HEK293 (cell line): ENCODE measurements around the gene PERM1.

ENCODE experiments used
- FEZF1 ChIP-seq: fragments of 450-650 bp; formaldehyde crosslinking; IDR thresholded peaks from 2 replicates; pipeline ENCODE4 v1.5.1; 2016; ENCODE audit warnings: missing biosample characterization, missing genetic modification characterization
- KLF10 ChIP-seq: fragments of 450-650 bp; IDR thresholded peaks from 2 replicates; pipeline ENCODE4 v1.5.1; 2018; ENCODE audit warnings: missing biosample characterization, mild to moderate bottlenecking, missing genetic modification characterization
- KLF8 ChIP-seq: fragments of 450-650 bp; formaldehyde crosslinking; IDR thresholded peaks from 2 replicates; pipeline ENCODE4 v1.5.1; 2016; ENCODE audit warnings: missing biosample characterization, missing genetic modification characterization
- PRDM1 ChIP-seq: fragments of 450-650 bp; formaldehyde crosslinking; IDR thresholded peaks from 2 replicates; pipeline ENCODE4; 2016; ENCODE audit warnings: missing biosample characterization, missing genetic modification characterization
- SP7 ChIP-seq: fragments of 450-650 bp; formaldehyde crosslinking; IDR thresholded peaks from 2 replicates; pipeline ENCODE4 v1.5.1; 2016; ENCODE audit warnings: missing biosample characterization, missing genetic modification characterization
- ZFHX2 ChIP-seq: fragments of 450-650 bp; formaldehyde crosslinking; conservative IDR thresholded peaks from 2 replicates; pipeline ENCODE4 v1.5.1; 2016; ENCODE audit warnings: missing biosample characterization, missing genetic modification characterization
- ZNF10 ChIP-seq: fragments of 450-650 bp; formaldehyde crosslinking; IDR thresholded peaks from 2 replicates; pipeline ENCODE4 v1.5.1; 2017; ENCODE audit warnings: missing biosample characterization, missing genetic modification characterization
- ZNF239 ChIP-seq: fragments of 450-650 bp; formaldehyde crosslinking; IDR thresholded peaks from 2 replicates; pipeline ENCODE4 v1.5.1; 2016; ENCODE audit warnings: missing biosample characterization, missing genetic modification characterization
- ZNF266 ChIP-seq: fragments of 450-650 bp; formaldehyde crosslinking; IDR thresholded peaks from 2 replicates; pipeline ENCODE4 v1.5.1; 2016; ENCODE audit warnings: missing biosample characterization, missing genetic modification characterization, low read depth
- ZNF302 ChIP-seq: fragments of 450-650 bp; formaldehyde crosslinking; IDR thresholded peaks from 2 replicates; pipeline ENCODE4 v1.5.1; 2016; ENCODE audit warnings: missing biosample characterization, missing genetic modification characterization, low read depth
- ZNF350 ChIP-seq: fragments of 450-650 bp; formaldehyde crosslinking; IDR thresholded peaks from 2 replicates; pipeline ENCODE4 v1.5.0; 2017; ENCODE audit warnings: missing biosample characterization, mild to moderate bottlenecking, missing genetic modification characterization
- ZNF416 ChIP-seq: fragments of 450-650 bp; formaldehyde crosslinking; IDR thresholded peaks from 2 replicates; pipeline ENCODE4 v1.5.1; 2016; ENCODE audit warnings: missing biosample characterization, missing genetic modification characterization
- ZNF48 ChIP-seq: fragments of 450-650 bp; formaldehyde crosslinking; IDR thresholded peaks from 2 replicates; pipeline ENCODE4 v1.5.1; 2016; ENCODE audit warnings: missing biosample characterization, missing genetic modification characterization
- ZNF501 ChIP-seq: fragments of 450-650 bp; formaldehyde crosslinking; IDR thresholded peaks from 2 replicates; pipeline ENCODE4 v1.5.1; 2016; ENCODE audit warnings: missing biosample characterization, missing genetic modification characterization
- ZNF514 ChIP-seq: fragments of 450-650 bp; formaldehyde crosslinking; IDR thresholded peaks from 2 replicates; pipeline ENCODE4 v1.5.1; 2016; ENCODE audit warnings: missing biosample characterization, missing genetic modification characterization
- ZNF544 ChIP-seq: fragments of 450-650 bp; formaldehyde crosslinking; IDR thresholded peaks from 2 replicates; pipeline ENCODE4 v1.5.0; 2017; ENCODE audit warnings: missing biosample characterization, missing genetic modification characterization
- ZNF558 ChIP-seq: fragments of 450-650 bp; formaldehyde crosslinking; IDR thresholded peaks from 2 replicates; pipeline ENCODE4 v1.5.1; 2016; ENCODE audit warnings: missing biosample characterization, missing genetic modification characterization
- ZNF585B ChIP-seq: fragments of 450-650 bp; formaldehyde crosslinking; IDR thresholded peaks from 2 replicates; pipeline ENCODE4 v1.5.1; 2016; ENCODE audit warnings: missing biosample characterization, missing genetic modification characterization
- ZNF600 ChIP-seq: fragments of 450-650 bp; formaldehyde crosslinking; IDR thresholded peaks from 2 replicates; pipeline ENCODE4 v1.5.1; 2016; ENCODE audit warnings: missing biosample characterization, missing genetic modification characterization
- ZNF621 ChIP-seq: fragments of 450-650 bp; formaldehyde crosslinking; IDR thresholded peaks from 2 replicates; pipeline ENCODE4 v1.5.1; 2017; ENCODE audit warnings: missing biosample characterization, missing genetic modification characterization
- ZNF623 ChIP-seq: fragments of 450-650 bp; formaldehyde crosslinking; IDR thresholded peaks from 2 replicates; pipeline ENCODE4 v1.5.1; 2016; ENCODE audit warnings: missing biosample characterization, missing genetic modification characterization
- ZNF664 ChIP-seq: fragments of 450-650 bp; formaldehyde crosslinking; IDR thresholded peaks from 2 replicates; pipeline ENCODE4 v1.5.1; 2016; ENCODE audit warnings: missing biosample characterization, missing genetic modification characterization
- ZNF76 ChIP-seq: fragments of 450-650 bp; formaldehyde crosslinking; IDR thresholded peaks from 2 replicates; pipeline ENCODE4; 2016; ENCODE audit warnings: low read depth, missing biosample characterization, missing genetic modification characterization, borderline replicate concordance
- ZNF777 ChIP-seq: fragments of 450-650 bp; formaldehyde crosslinking; IDR thresholded peaks from 2 replicates; pipeline ENCODE4 v1.5.1; 2017; ENCODE audit warnings: missing biosample characterization, missing genetic modification characterization, borderline replicate concordance
- ZNF837 ChIP-seq: fragments of 450-650 bp; formaldehyde crosslinking; IDR thresholded peaks from 2 replicates; pipeline ENCODE4 v1.5.1; 2016; ENCODE audit warnings: missing biosample characterization, missing genetic modification characterization
- TF ChIP-seq, protein P1 (sequence below): fragments of 450-650 bp; IDR thresholded peaks from 2 replicates; pipeline ENCODE4 v1.5.1; 2018; ENCODE audit warnings: missing biosample characterization, mild to moderate bottlenecking, missing genetic modification characterization
- TF ChIP-seq, protein P2 (sequence below): fragments of 450-650 bp; formaldehyde crosslinking; IDR thresholded peaks from 2 replicates; pipeline ENCODE4 v1.5.1; 2016; ENCODE audit warnings: missing biosample characterization, missing genetic modification characterization
- TF ChIP-seq, protein P3 (sequence below): fragments of 450-650 bp; formaldehyde crosslinking; IDR thresholded peaks from 2 replicates; pipeline ENCODE4 v1.5.1; 2016; ENCODE audit warnings: missing biosample characterization, missing genetic modification characterization
- TF ChIP-seq, protein P4 (sequence below): fragments of 450-650 bp; formaldehyde crosslinking; IDR thresholded peaks from 2 replicates; pipeline ENCODE4 v1.5.1; 2016; ENCODE audit warnings: missing biosample characterization, missing genetic modification characterization
- TF ChIP-seq, protein P5 (sequence below): fragments of 450-650 bp; formaldehyde crosslinking; IDR thresholded peaks from 2 replicates; pipeline ENCODE4 v1.5.1; 2016; ENCODE audit warnings: missing biosample characterization, missing genetic modification characterization

The PERM1 gene

DNA sequence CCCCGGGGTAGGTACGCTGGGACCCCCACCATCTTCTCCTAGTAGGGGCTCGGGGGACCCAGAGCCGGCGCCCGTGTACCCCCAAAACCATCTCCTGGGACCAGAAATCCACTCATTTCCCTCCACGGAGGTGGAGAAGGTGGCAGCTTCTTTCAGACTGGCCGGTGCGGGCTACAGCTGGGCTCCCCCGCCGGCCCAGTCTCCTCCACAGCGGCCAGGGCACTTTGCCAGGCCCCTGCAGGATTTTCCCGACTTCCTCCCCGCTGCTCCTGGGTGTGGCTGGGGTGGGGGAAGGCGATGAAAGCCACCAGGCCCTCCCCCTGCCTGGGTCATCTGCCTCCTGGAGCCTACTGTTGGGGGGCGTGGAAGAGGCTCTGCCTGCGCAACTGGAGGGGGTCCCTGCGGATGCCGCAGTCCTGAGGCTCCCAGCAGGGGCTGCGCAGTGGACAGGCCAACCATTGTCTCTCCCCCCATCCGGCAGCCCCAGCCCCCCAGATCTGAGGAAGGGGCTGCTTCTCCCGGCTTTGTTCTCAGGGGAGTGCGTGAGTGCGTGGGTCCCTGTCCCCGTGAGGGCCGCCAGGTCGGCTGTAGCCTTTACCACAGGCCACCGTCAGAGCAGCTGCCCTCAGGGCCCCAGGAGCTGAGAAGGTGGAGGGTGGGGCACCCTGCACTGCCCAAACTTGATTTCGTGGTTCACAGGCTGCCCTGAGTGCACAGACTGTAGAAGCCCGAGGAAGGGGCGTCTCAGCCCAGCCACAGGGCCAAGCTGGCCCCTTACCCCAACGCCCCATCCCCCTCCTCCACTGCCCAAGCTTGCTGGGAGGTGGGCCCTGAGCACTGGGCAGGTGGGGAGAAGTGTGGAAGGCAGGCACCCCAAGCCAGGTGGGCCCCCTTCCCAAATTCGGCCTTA lies 39.4 kb upstream of the PERM1 start (continued):
- TF ChIP-seq ZNF514 (tag by site-specific recombination) = no peak
- TF ChIP-seq ZFHX2 (tag by site-specific recombination) = peak; percentile 18; the same call in 1 of the 2 replicates
- peak; percentile 67; the same call in 1 of the 2 replicates for TF ChIP-seq ZNF501 (tag by site-specific recombination)
- TF ChIP-seq, protein P1, sequence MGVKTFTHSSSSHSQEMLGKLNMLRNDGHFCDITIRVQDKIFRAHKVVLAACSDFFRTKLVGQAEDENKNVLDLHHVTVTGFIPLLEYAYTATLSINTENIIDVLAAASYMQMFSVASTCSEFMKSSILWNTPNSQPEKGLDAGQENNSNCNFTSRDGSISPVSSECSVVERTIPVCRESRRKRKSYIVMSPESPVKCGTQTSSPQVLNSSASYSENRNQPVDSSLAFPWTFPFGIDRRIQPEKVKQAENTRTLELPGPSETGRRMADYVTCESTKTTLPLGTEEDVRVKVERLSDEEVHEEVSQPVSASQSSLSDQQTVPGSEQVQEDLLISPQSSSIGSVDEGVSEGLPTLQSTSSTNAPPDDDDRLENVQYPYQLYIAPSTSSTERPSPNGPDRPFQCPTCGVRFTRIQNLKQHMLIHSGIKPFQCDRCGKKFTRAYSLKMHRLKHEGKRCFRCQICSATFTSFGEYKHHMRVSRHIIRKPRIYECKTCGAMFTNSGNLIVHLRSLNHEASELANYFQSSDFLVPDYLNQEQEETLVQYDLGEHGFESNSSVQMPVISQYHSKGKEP (tag by site-specific recombination) = no peak
- TF ChIP-seq ZNF621 (tag by site-specific recombination) = no peak
- TF ChIP-seq SP7 (tag by site-specific recombination) = peak; percentile 39
- peak; percentile 89 for TF ChIP-seq KLF10 (tag by site-specific recombination)
- TF ChIP-seq ZNF544 (tag by site-specific recombination) = no peak
- TF ChIP-seq KLF8 (tag by site-specific recombination) = 0 out of 2 replicates have a peak, but pooled peaks have one; percentile 10
- no peak for TF ChIP-seq ZNF558
- TF ChIP-seq ZNF777 (tag by site-specific recombination) = no peak
- TF ChIP-seq ZNF664 = no peak
- TF ChIP-seq ZNF239 = no peak
- TF ChIP-seq ZNF585B (tag by site-specific recombination) = no peak
- TF ChIP-seq, protein P2, sequence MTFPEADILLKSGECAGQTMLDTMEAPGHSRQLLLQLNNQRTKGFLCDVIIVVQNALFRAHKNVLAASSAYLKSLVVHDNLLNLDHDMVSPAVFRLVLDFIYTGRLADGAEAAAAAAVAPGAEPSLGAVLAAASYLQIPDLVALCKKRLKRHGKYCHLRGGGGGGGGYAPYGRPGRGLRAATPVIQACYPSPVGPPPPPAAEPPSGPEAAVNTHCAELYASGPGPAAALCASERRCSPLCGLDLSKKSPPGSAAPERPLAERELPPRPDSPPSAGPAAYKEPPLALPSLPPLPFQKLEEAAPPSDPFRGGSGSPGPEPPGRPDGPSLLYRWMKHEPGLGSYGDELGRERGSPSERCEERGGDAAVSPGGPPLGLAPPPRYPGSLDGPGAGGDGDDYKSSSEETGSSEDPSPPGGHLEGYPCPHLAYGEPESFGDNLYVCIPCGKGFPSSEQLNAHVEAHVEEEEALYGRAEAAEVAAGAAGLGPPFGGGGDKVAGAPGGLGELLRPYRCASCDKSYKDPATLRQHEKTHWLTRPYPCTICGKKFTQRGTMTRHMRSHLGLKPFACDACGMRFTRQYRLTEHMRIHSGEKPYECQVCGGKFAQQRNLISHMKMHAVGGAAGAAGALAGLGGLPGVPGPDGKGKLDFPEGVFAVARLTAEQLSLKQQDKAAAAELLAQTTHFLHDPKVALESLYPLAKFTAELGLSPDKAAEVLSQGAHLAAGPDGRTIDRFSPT (tag by site-specific recombination) = no peak
- TF ChIP-seq ZNF837 (tag by site-specific recombination) = no peak
- no peak for TF ChIP-seq ZNF266 (tag by site-specific recombination)
- TF ChIP-seq ZNF416 (tag by site-specific recombination) = no peak
- TF ChIP-seq, protein P3, sequence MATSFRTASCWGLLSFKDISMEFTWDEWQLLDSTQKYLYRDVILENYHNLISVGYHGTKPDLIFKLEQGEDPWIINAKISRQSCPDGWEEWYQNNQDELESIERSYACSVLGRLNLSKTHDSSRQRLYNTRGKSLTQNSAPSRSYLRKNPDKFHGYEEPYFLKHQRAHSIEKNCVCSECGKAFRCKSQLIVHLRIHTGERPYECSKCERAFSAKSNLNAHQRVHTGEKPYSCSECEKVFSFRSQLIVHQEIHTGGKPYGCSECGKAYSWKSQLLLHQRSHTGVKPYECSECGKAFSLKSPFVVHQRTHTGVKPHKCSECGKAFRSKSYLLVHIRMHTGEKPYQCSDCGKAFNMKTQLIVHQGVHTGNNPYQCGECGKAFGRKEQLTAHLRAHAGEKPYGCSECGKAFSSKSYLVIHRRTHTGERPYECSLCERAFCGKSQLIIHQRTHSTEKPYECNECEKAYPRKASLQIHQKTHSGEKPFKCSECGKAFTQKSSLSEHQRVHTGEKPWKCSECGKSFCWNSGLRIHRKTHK (tag by site-specific recombination) = no peak
- TF ChIP-seq, protein P4, sequence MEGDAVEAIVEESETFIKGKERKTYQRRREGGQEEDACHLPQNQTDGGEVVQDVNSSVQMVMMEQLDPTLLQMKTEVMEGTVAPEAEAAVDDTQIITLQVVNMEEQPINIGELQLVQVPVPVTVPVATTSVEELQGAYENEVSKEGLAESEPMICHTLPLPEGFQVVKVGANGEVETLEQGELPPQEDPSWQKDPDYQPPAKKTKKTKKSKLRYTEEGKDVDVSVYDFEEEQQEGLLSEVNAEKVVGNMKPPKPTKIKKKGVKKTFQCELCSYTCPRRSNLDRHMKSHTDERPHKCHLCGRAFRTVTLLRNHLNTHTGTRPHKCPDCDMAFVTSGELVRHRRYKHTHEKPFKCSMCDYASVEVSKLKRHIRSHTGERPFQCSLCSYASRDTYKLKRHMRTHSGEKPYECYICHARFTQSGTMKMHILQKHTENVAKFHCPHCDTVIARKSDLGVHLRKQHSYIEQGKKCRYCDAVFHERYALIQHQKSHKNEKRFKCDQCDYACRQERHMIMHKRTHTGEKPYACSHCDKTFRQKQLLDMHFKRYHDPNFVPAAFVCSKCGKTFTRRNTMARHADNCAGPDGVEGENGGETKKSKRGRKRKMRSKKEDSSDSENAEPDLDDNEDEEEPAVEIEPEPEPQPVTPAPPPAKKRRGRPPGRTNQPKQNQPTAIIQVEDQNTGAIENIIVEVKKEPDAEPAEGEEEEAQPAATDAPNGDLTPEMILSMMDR = no peak
- no peak for TF ChIP-seq ZNF350
- no peak for TF ChIP-seq ZNF623 (tag by site-specific recombination)
- no peak for TF ChIP-seq ZNF10
- TF ChIP-seq ZNF76 (tag by site-specific recombination) = peak; percentile 81
- TF ChIP-seq ZNF48 (tag by site-specific recombination) = no peak
- TF ChIP-seq, protein P5, sequence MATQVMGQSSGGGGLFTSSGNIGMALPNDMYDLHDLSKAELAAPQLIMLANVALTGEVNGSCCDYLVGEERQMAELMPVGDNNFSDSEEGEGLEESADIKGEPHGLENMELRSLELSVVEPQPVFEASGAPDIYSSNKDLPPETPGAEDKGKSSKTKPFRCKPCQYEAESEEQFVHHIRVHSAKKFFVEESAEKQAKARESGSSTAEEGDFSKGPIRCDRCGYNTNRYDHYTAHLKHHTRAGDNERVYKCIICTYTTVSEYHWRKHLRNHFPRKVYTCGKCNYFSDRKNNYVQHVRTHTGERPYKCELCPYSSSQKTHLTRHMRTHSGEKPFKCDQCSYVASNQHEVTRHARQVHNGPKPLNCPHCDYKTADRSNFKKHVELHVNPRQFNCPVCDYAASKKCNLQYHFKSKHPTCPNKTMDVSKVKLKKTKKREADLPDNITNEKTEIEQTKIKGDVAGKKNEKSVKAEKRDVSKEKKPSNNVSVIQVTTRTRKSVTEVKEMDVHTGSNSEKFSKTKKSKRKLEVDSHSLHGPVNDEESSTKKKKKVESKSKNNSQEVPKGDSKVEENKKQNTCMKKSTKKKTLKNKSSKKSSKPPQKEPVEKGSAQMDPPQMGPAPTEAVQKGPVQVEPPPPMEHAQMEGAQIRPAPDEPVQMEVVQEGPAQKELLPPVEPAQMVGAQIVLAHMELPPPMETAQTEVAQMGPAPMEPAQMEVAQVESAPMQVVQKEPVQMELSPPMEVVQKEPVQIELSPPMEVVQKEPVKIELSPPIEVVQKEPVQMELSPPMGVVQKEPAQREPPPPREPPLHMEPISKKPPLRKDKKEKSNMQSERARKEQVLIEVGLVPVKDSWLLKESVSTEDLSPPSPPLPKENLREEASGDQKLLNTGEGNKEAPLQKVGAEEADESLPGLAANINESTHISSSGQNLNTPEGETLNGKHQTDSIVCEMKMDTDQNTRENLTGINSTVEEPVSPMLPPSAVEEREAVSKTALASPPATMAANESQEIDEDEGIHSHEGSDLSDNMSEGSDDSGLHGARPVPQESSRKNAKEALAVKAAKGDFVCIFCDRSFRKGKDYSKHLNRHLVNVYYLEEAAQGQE (tag by site-specific recombination) = no peak
- no peak for TF ChIP-seq PRDM1
- peak; percentile 29; the same call in 1 of the 2 replicates for TF ChIP-seq ZNF600 (tag by site-specific recombination)
- no peak for TF ChIP-seq ZNF302 (tag by site-specific recombination)
- 0 out of 2 replicates have a peak, but pooled peaks have one; percentile 9 for TF ChIP-seq FEZF1 (tag by site-specific recombination)
